ENCODE data around the gene RB1. TPM values are rescaled to one million over a fixed set of nuclear protein-coding genes. Genes with fewer than 3 reads are reported as not detected.

The RB1 gene
- total RNA-seq, 1 donor from 2014 or later = 34.0 TPM

GRCh38 chr13:48518083-48518482 lies 214.5 kb downstream of the RB1 start:
- peaks cover 8% of the 10 kb centered on the region for H3K36me3 Mint-ChIP-seq (ENCODE audit: insufficient read depth)
- no peaks in the 10 kb centered on the region for H3K9me3 Mint-ChIP-seq (ENCODE audit: low read depth)
- H3K4me3 Mint-ChIP-seq (ENCODE audit: low read depth) = no peak overlapping the region
- DNase-seq (ENCODE audit: low spot score, unreplicated experiment) = no peak
- H3K27ac Mint-ChIP-seq = no peak overlapping the region
- H3K27me3 Mint-ChIP-seq = no peaks in the 10 kb centered on the region
- TF ChIP-seq CTCF (IDR thresholded peaks at IDR 0.05; ENCODE audit: unreplicated experiment) = no peak
- no peaks in the 10 kb centered on the region for H3K4me1 Mint-ChIP-seq (ENCODE audit: low read depth)

GRCh38 chr13:48526286-48526685 lies 222.7 kb downstream of the RB1 start:
- Mint-ChIP-seq H3K27me3 (no peaks in the 10 kb centered on the region), H3K9me3 (ENCODE audit: low read depth) (no peaks in the 10 kb centered on the region)

GRCh38 chr13:48527955-48528354 lies 224.4 kb downstream of the RB1 start:
- H3K27ac Mint-ChIP-seq = no peak overlapping the region
- H3K4me3 Mint-ChIP-seq (ENCODE audit: low read depth) = no peak overlapping the region
- no peak for TF ChIP-seq CTCF (IDR thresholded peaks at IDR 0.05; ENCODE audit: unreplicated experiment)
- DNase-seq (ENCODE audit: low spot score, unreplicated experiment) = no peak
- H3K4me1 Mint-ChIP-seq (ENCODE audit: low read depth) = peaks cover 5% of the 10 kb centered on the region
- no peaks in the 10 kb centered on the region for H3K9me3 Mint-ChIP-seq (ENCODE audit: low read depth)
- no peaks in the 10 kb centered on the region for H3K27me3 Mint-ChIP-seq
- no peaks in the 10 kb centered on the region for H3K36me3 Mint-ChIP-seq (ENCODE audit: insufficient read depth)

More at GRCh38 chr13:48526286-48526685, 222.7 kb downstream of the RB1 start:
- H3K27ac Mint-ChIP-seq = no peak overlapping the region
- no peaks in the 10 kb centered on the region for H3K36me3 Mint-ChIP-seq (ENCODE audit: insufficient read depth)
- no peak for DNase-seq (ENCODE audit: low spot score, unreplicated experiment)
- peaks cover 2% of the 10 kb centered on the region for H3K4me1 Mint-ChIP-seq (ENCODE audit: low read depth)
- TF ChIP-seq CTCF (IDR thresholded peaks at IDR 0.05; ENCODE audit: unreplicated experiment) = no peak
- H3K4me3 Mint-ChIP-seq (ENCODE audit: low read depth) = no peak overlapping the region

- Mint-ChIP-seq H3K9me3 (ENCODE audit: low read depth) (no peaks in the 10 kb centered on the region), H3K27me3 (no peaks in the 10 kb centered on the region), H3K36me3 (ENCODE audit: insufficient read depth) (no peaks in the 10 kb centered on the region), H3K27ac (no peak overlapping the region), H3K4me3 (ENCODE audit: low read depth) (no peak overlapping the region), H3K4me1 (ENCODE audit: low read depth) (peaks cover 6% of the 10 kb centered on the region)
- no peak for DNase-seq (ENCODE audit: low spot score, unreplicated experiment)
- TF ChIP-seq CTCF (IDR thresholded peaks at IDR 0.05; ENCODE audit: unreplicated experiment) = no peak
Observed at GRCh38 chr13:48528720-48529119, 225.2 kb downstream of the RB1 start.

- H3K4me3 Mint-ChIP-seq (ENCODE audit: low read depth) = no peak overlapping the region
- peaks cover 11% of the 10 kb centered on the region for H3K4me1 Mint-ChIP-seq (ENCODE audit: low read depth)
- no peak for TF ChIP-seq CTCF (IDR thresholded peaks at IDR 0.05; ENCODE audit: unreplicated experiment)
- DNase-seq (ENCODE audit: low spot score, unreplicated experiment) = no peak
- no peak overlapping the region for H3K27ac Mint-ChIP-seq
- no peaks in the 10 kb centered on the region for H3K9me3 Mint-ChIP-seq (ENCODE audit: low read depth)
- no peaks in the 10 kb centered on the region for H3K27me3 Mint-ChIP-seq
- no peaks in the 10 kb centered on the region for H3K36me3 Mint-ChIP-seq (ENCODE audit: insufficient read depth)
Observed at GRCh38 chr13:48530833-48531232, 227.3 kb downstream of the RB1 start.

Other genes with a start within 250 kb of the RB1 start
- 56.1 and 59.2 TPM in 2 replicates for gene MED4, start 208.6 kb upstream of the RB1 start, total RNA-seq
- gene ITM2B, start 70.5 kb upstream of the RB1 start, total RNA-seq = 196 and 207 TPM in 2 replicates
- 27.2 and 27.7 TPM in 2 replicates for gene LPAR6, start 109.4 kb downstream of the RB1 start, total RNA-seq
- gene RCBTB2, start 229.3 kb downstream of the RB1 start, total RNA-seq = 18.2 and 18.9 TPM in 2 replicates